ENCODE data around the gene RNF180. TPM values are rescaled to one million over a fixed set of nuclear protein-coding genes. Genes with fewer than 3 reads are reported as not detected.

The RNF180 gene
- total and polyA plus RNA-seq, 2 of the 8 experiments (the other 6 are each of a cell fraction or from before 2014, with no cell fraction given): 0.39 to 2.3 TPM

DNA sequence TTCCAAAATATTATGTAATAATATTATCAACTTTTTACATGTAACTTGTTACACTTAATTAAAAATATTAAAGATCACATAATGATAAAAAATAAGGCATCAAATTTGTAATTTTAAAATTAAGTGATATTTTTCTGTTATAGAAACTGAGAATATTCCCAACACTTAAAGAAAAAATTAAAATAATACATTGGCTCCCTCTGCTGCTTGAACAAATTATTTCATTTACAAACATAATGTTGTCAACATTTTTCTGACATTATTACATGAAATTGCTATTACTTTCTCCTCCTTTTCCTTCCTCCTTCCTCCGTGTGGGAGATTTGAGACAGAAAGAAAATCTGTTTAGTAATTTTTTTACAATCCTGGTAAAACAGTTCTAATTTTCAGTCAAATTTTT, 42.3 kb downstream of the RNF180 start:
- TF ChIP-seq HDAC2 (IDR thresholded peaks at IDR 0.05; ENCODE audit: borderline replicate concordance in 1 of 2, low read depth in 2 of 2, low read length in 2 of 2) (no peak), RAD21 (IDR thresholded peaks at IDR 0.05 in 1 of 2, conservative IDR thresholded peaks at IDR 0.05 in 1 of 2; ENCODE audit: low read depth in 2 of 2, low read length in 2 of 2) (peak in 1 of 2 experiments; percentile 9; a peak in 1 of 4 replicates)
- TF ChIP-seq, protein P1, sequence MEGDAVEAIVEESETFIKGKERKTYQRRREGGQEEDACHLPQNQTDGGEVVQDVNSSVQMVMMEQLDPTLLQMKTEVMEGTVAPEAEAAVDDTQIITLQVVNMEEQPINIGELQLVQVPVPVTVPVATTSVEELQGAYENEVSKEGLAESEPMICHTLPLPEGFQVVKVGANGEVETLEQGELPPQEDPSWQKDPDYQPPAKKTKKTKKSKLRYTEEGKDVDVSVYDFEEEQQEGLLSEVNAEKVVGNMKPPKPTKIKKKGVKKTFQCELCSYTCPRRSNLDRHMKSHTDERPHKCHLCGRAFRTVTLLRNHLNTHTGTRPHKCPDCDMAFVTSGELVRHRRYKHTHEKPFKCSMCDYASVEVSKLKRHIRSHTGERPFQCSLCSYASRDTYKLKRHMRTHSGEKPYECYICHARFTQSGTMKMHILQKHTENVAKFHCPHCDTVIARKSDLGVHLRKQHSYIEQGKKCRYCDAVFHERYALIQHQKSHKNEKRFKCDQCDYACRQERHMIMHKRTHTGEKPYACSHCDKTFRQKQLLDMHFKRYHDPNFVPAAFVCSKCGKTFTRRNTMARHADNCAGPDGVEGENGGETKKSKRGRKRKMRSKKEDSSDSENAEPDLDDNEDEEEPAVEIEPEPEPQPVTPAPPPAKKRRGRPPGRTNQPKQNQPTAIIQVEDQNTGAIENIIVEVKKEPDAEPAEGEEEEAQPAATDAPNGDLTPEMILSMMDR (IDR thresholded peaks at IDR 0.05; ENCODE audit: control extremely low read depth in 1 of 3, insufficient read depth in 1 of 3, low read depth in 1 of 3, low read length in 3 of 3): peak in 1 of 3 experiments; percentile 15; a peak in 2 of 4 replicates
- H3K27me3 ChIP-seq (replicated peaks in 1 of 4; ENCODE audit: control insufficient read depth in 3 of 4, extremely low read depth in 1 of 4, insufficient read depth in 3 of 4, low read length in 3 of 4): no peaks in the 10 kb centered on the region
- no peaks in the 10 kb centered on the region for H4K20me1 ChIP-seq (replicated peaks in 1 of 2; ENCODE audit: control insufficient read depth in 1 of 2, insufficient read depth in 2 of 2, low read length in 2 of 2)
- no peak overlapping the region for H2AFZ ChIP-seq (ENCODE audit: low read length)
- H3K36me3 ChIP-seq (ENCODE audit: control insufficient read depth in 2 of 4, insufficient read depth in 4 of 4, low read length in 3 of 4): no peaks in the 10 kb centered on the region
- no peak overlapping the region for H2BK5ac ChIP-seq (ENCODE audit: low read depth, low read length)
- H4K8ac ChIP-seq (ENCODE audit: extremely low read depth, insufficient read depth, low read length): no peak overlapping the region
- H3K4me2 ChIP-seq (ENCODE audit: insufficient read depth in 1 of 2, low read depth in 2 of 2, low read length in 2 of 2): no peak overlapping the region
- no peak overlapping the region for H3K4me3 ChIP-seq (ENCODE audit: extremely low read depth in 1 of 4, insufficient read depth in 2 of 4, low read depth in 3 of 4, low read length in 4 of 4)
- no peak overlapping the region for H2BK120ac ChIP-seq (replicated peaks; ENCODE audit: low read depth, low read length)
- no peak overlapping the region for H4K5ac ChIP-seq (ENCODE audit: insufficient read length, low read depth, low read length)
- H3K79me2 ChIP-seq (ENCODE audit: control insufficient read depth in 1 of 2, insufficient read depth in 2 of 2, low read length in 2 of 2): no peaks in the 10 kb centered on the region
- WGBS, 2 experiments (ENCODE audit: extremely low coverage in 1 of 2, insufficient coverage in 1 of 2, insufficient read length in 1 of 2, insufficient replicate concordance in 2 of 2, low coverage in 1 of 2, low lambda C conversion rate in 2 of 2, missing lambda C conversion rate in 1 of 2): 65% methylated on average over 1 of the region's 1 CpG; no CpG with 5 or more reads in 1 of the 2 experiments
- ChIA-PET POLR2A (ENCODE audit: partially characterized antibody) (no interaction called here), CTCF (ENCODE audit: partially characterized antibody) (interaction anchor here (0.8 to 4.1 kb wide), 4 partner anchors 9 to 108 kb away, joined by 3 to 42 read pairs (median 6); no protein-coding TSS in a partner anchor)
- no peak overlapping the region for H2BK20ac ChIP-seq (ENCODE audit: low read length)
- H2BK15ac ChIP-seq (ENCODE audit: low read length): no peak overlapping the region
- H2AK5ac ChIP-seq (ENCODE audit: low read depth, low read length): no peak overlapping the region
- H3K4ac ChIP-seq (replicated peaks; ENCODE audit: insufficient read length, low read depth, low read length): no peak overlapping the region
- H3K23me2 ChIP-seq (ENCODE audit: low read depth, low read length): no peaks in the 10 kb centered on the region; the same call in 1 of the 2 replicates
- no peak overlapping the region for H3K18ac ChIP-seq (ENCODE audit: extremely low read depth, low read length)
- no peak overlapping the region for H4K91ac ChIP-seq (replicated peaks; ENCODE audit: insufficient read length, low read length)
- no peaks in the 10 kb centered on the region for H3K9me3 ChIP-seq (ENCODE audit: insufficient read depth in 2 of 2, low read depth in 1 of 2, low read length in 1 of 2)
- H3K79me1 ChIP-seq (ENCODE audit: low read depth, low read length): no peaks in the 10 kb centered on the region
- no peak overlapping the region for H3K23ac ChIP-seq (ENCODE audit: insufficient read length)
- no peak overlapping the region for H3K27ac ChIP-seq (ENCODE audit: low read depth, low read length)
- FAIRE-seq: no peak
- H3K56ac ChIP-seq (replicated peaks; ENCODE audit: insufficient read length, low read depth, low read length): no peak overlapping the region
- no peak for DNase-seq (ENCODE audit: low read depth in 1 of 2, low spot score in 2 of 2)
- no peak overlapping the region for H2BK12ac ChIP-seq (ENCODE audit: low read depth, low read length)
- H3K9ac ChIP-seq (replicated peaks in 1 of 4; ENCODE audit: extremely low read depth in 1 of 4, low read depth in 3 of 4, low read length in 3 of 4): no peak overlapping the region
- H3K4me1 ChIP-seq (replicated peaks in 1 of 4; ENCODE audit: control insufficient read depth in 3 of 4, insufficient read depth in 4 of 4, low read length in 3 of 4): no peaks in the 10 kb centered on the region
- no peak overlapping the region for H3K14ac ChIP-seq (ENCODE audit: insufficient read length)
